Loucy (cell line): Measurements from ENCODE around the gene PPFIA1.
"Not testable (repeated sequence)": the region's sequence is repeated elsewhere in the genome, so short reads cannot be mapped to it uniquely, and the experiment has no call there.

Experiments used
- CTCF ChIP-seq: fragments of 200-600 bp; sonication (generic); conservative IDR thresholded peaks from 2 replicates; pipeline ENCODE4 v1.5.1; 2014; ENCODE audit warnings: mild to moderate bottlenecking, antibody characterized with exemption, low read length
- EZH2phosphoT487 ChIP-seq: fragments of 200-600 bp; IDR thresholded peaks from 2 replicates; pipeline ENCODE4 v1.6.1; 2018; ENCODE audit warnings: antibody characterized with exemption, mild to moderate bottlenecking, moderate library complexity, borderline replicate concordance

DNA sequence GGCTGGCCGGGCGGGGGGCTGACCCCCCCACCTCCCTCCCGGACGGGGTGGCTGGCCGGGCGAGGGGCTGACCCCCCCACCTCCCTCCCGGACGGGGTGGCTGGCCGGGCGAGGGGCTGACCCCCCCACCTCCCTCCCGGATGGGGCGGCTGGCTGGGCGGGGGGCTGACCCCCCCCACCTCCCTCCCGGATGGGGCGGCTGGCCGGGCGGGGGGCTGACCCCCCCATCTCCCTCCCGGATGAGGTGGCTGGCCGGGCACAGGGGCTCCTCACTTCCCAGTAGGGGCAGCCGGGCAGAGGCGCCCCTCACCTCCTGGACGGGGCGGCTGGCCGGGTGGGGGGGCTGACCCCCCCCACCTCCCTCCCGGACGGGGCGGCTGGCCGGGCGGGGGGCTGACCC, 24.7 kb downstream of the PPFIA1 start:
- TF ChIP-seq CTCF, EZH2phosphoT487: not testable (repeated sequence)
